IMR-90 (cell line): ENCODE measurements around the gene ARHGAP21.

Experiments used
- CEBPB ChIP-seq: IDR thresholded peaks from 2 replicates; pipeline ENCODE4 v1.6.1; 2012; ENCODE audit warnings: low read depth, low read length, improper control_type of control experiment
- CHD1 ChIP-seq: IDR thresholded peaks from 2 replicates; pipeline ENCODE4 v1.6.1; 2012; ENCODE audit warnings: low read depth, low read length, improper control_type of control experiment
- CTCF ChIP-seq: conservative IDR thresholded peaks from 2 replicates; pipeline ENCODE4 v1.5.1; 2012; ENCODE audit warnings: mild to moderate bottlenecking, low read depth, low read length, improper control_type of control experiment
- FOS ChIP-seq: fragments of 150-350 bp; IDR thresholded peaks from 2 replicates; pipeline ENCODE4 v1.6.1; 2016; ENCODE audit warnings: low read depth, low read length
- MXI1 ChIP-seq: IDR thresholded peaks from 2 replicates; pipeline ENCODE4 v1.6.1; 2012; ENCODE audit warnings: low read depth, mild to moderate bottlenecking, low read length, moderate library complexity, borderline replicate concordance
- NFE2L2 ChIP-seq: fragments of 150-350 bp; IDR thresholded peaks from 2 replicates; pipeline ENCODE4 v1.6.1; 2016; ENCODE audit warnings: low read depth, mild to moderate bottlenecking, low read length
- POLR2A ChIP-seq: IDR thresholded peaks from 2 replicates; pipeline ENCODE4 v1.6.1; 2012; ENCODE audit warnings: mild to moderate bottlenecking, low read depth, low read length
- RAD21 ChIP-seq: IDR thresholded peaks from 2 replicates; pipeline ENCODE4 v1.6.1; 2012; ENCODE audit warnings: low read length, improper control_type of control experiment
- RFX5 ChIP-seq: IDR thresholded peaks from 2 replicates; pipeline ENCODE4 v1.8.0; 2012; ENCODE audit warnings: low read depth, mild to moderate bottlenecking, low read length, moderate library complexity
- SMC3 ChIP-seq: fragments of 150-350 bp; IDR thresholded peaks from 2 replicates; pipeline ENCODE4 v1.6.1; 2016; ENCODE audit warnings: low read depth, mild to moderate bottlenecking, antibody characterized with exemption, low read length, moderate library complexity
- USF2 ChIP-seq: fragments of 150-350 bp; IDR thresholded peaks from 2 replicates; pipeline ENCODE4 v1.6.1; 2017; ENCODE audit warnings: mild to moderate bottlenecking, antibody characterized with exemption, low read length, low read depth

- TF ChIP-seq FOS (no peak), POLR2A (no peak), CEBPB (no peak), CHD1 (no peak), CTCF (no peak), RAD21 (no peak), NFE2L2 (no peak), USF2 (no peak), RFX5 (no peak), MXI1 (no peak), SMC3 (no peak)
These were observed 7.1 kb upstream of the ARHGAP21 start for GRCh38 chr10:24730811-24731210.
